Progenitor cell of endocrine pancreas (in vitro differentiated cells): ENCODE data around the gene KRT84. TPM values are rescaled to one million over a fixed set of nuclear protein-coding genes. Genes with fewer than 3 reads are reported as not detected.
A peak's percentile ranks its signal among the peaks of the same experiment; 100 is the strongest.

Experiments used
- DNase-seq: peaks from one replicate; pipeline ENCODE4 v3.0.0; 2021; ENCODE audit warnings: low spot score; ENCODE audit not compliant: unreplicated experiment
- H3K27ac Mint-ChIP-seq: 2 replicates; pipeline ENCODE4 v1.8.0; 2021; ENCODE audit warnings: mild to moderate bottlenecking, moderate library complexity, mixed read lengths
- H3K27me3 Mint-ChIP-seq: 2 replicates; pipeline ENCODE4 v1.8.0; 2021; ENCODE audit warnings: mixed read lengths
- H3K36me3 Mint-ChIP-seq: 2 replicates; pipeline ENCODE4 v1.8.0; 2022; ENCODE audit warnings: mixed read lengths; ENCODE audit not compliant: insufficient read depth
- H3K4me1 Mint-ChIP-seq: 2 replicates; pipeline ENCODE4 v1.8.0; 2021; ENCODE audit warnings: low read depth, mixed read lengths
- H3K4me3 Mint-ChIP-seq: 2 replicates; pipeline ENCODE4 v1.8.0; 2021; ENCODE audit warnings: low read depth, mild to moderate bottlenecking, moderate library complexity, mixed read lengths
- H3K9me3 Mint-ChIP-seq: 2 replicates; pipeline ENCODE4 v1.8.0; 2021; ENCODE audit warnings: low read depth, mixed read lengths
- CTCF ChIP-seq: fragments of 200-600 bp; sonication (generic); IDR thresholded peaks from one replicate; pipeline ENCODE4 v1.5.0; 2021; ENCODE audit warnings: antibody characterized with exemption, mild to moderate bottlenecking; ENCODE audit not compliant: unreplicated experiment
- total RNA-seq: library from RNA; stranded (reverse); gene quantifications from 2 replicates; pipeline ENCODE4 v1.2.1, GENCODE V29; 2021

Gene KRT84
- total RNA-seq, 1 donor from 2014 or later, result not detected

- Mint-ChIP-seq H3K4me1 (peaks cover 7% of the 10 kb centered on the region), H3K9me3 (no peaks in the 10 kb centered on the region), H3K27me3 (peaks cover 45% of the 10 kb centered on the region), H3K27ac (no peak overlapping the region), H3K36me3 (no peaks in the 10 kb centered on the region), H3K4me3 (no peak overlapping the region)
- DNase-seq, result no peak
- no peak for TF ChIP-seq CTCF
Observed at GRCh38 chr12:52398176-52398575, 12.7 kb upstream of the KRT84 start.

GRCh38 chr12:52396656-52397055, 11.2 kb upstream of the KRT84 start:
- H3K36me3 Mint-ChIP-seq, result no peaks in the 10 kb centered on the region
- H3K27ac Mint-ChIP-seq, result no peak overlapping the region
- peaks cover 37% of the 10 kb centered on the region for H3K27me3 Mint-ChIP-seq
- H3K4me3 Mint-ChIP-seq, result no peak overlapping the region
- no peak for TF ChIP-seq CTCF
- H3K9me3 Mint-ChIP-seq, result no peaks in the 10 kb centered on the region
- no peak for DNase-seq
- H3K4me1 Mint-ChIP-seq, result peaks cover 7% of the 10 kb centered on the region

GRCh38 chr12:52395761-52396434, 10.4 kb upstream of the KRT84 start:
- Mint-ChIP-seq H3K27me3 (peaks cover 30% of the 10 kb centered on the region), H3K36me3 (no peaks in the 10 kb centered on the region), H3K27ac (no peak overlapping the region), H3K4me1 (peaks cover 7% of the 10 kb centered on the region), H3K4me3 (no peak overlapping the region), H3K9me3 (no peaks in the 10 kb centered on the region)
- peak; percentile 87 for TF ChIP-seq CTCF
- peak; percentile 62 for DNase-seq

- Mint-ChIP-seq H3K36me3 (no peaks in the 10 kb centered on the region), H3K27me3 (peaks cover 27% of the 10 kb centered on the region), H3K4me3 (no peak overlapping the region), H3K27ac (no peak overlapping the region), H3K9me3 (no peaks in the 10 kb centered on the region), H3K4me1 (peaks cover 7% of the 10 kb centered on the region)
- TF ChIP-seq CTCF, result no peak
- no peak for DNase-seq
Observed at GRCh38 chr12:52394836-52395405, 9.5 kb upstream of the KRT84 start.

DNA sequence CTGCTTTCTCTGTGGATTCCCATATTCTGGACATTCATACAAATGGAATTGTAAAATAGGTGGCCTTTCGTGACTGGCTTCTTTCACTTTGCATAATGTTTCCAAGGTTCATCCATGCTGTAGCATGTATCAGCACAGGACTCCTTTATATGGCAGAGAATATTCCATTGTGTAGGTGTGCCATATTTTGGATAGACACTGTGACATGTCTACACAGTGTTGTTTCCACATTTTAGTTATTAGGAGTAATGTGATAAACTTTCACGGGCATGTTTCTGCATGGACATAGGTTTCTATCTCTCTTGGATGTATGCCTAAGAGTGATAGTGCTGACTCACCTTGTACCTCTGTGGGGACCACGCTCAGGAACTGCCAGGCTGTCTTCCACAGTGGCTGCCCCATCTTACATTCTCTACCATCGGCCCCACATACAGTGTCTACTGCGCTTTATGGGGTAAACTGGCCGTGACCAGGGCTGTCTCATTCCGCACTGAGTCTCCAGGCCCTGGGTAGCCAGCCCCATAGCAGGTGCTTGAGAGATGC, 7.1 kb upstream of the KRT84 start:
- no peaks in the 10 kb centered on the region for H3K36me3 Mint-ChIP-seq
- H3K4me1 Mint-ChIP-seq, result peaks cover 9% of the 10 kb centered on the region
- H3K27ac Mint-ChIP-seq, result no peak overlapping the region
- no peaks in the 10 kb centered on the region for H3K9me3 Mint-ChIP-seq
- no peak overlapping the region for H3K4me3 Mint-ChIP-seq
- DNase-seq, result no peak
- TF ChIP-seq CTCF, result no peak
- H3K27me3 Mint-ChIP-seq, result peaks cover 35% of the 10 kb centered on the region
